ENCODE results near the gene ZNF205. TPM values are rescaled to one million over a fixed set of nuclear protein-coding genes. Genes with fewer than 3 reads are reported as not detected.

The ZNF205 gene
- total and polyA plus RNA-seq, 2 of the 13 experiments (the other 11 are each of a cell fraction or from before 2014, with no cell fraction given) = 5.8 to 10.2 TPM

- TF ChIP-seq ZNF503 (CRISPR knock-in tag; IDR thresholded peaks at IDR 0.05) (no peak), BRD4 (CRISPR knock-in tag; IDR thresholded peaks at IDR 0.05) (no peak; the same call in 1 of the 2 replicates), TARDBP (CRISPR knock-in tag; IDR thresholded peaks at IDR 0.05) (no peak), CHD2 (IDR thresholded peaks at IDR 0.05; ENCODE audit: low read depth, low read length) (no peak), ZSCAN22 (CRISPR knock-in tag; IDR thresholded peaks at IDR 0.05) (no peak), AGO2 (optimal IDR thresholded peaks at IDR 0.05; ENCODE audit: low read depth, low read length) (peak; percentile 20), ATM (IDR thresholded peaks at IDR 0.05; ENCODE audit: borderline replicate concordance) (no peak), MTF2 (CRISPR knock-in tag; IDR thresholded peaks at IDR 0.05; ENCODE audit: borderline replicate concordance) (no peak), ZNF331 (CRISPR knock-in tag; IDR thresholded peaks at IDR 0.05) (peak; percentile 79), HCFC1 (IDR thresholded peaks at IDR 0.05; ENCODE audit: low read depth, low read length) (no peak), MIER2 (CRISPR knock-in tag; IDR thresholded peaks at IDR 0.05) (no peak), ZNF276 (CRISPR knock-in tag; IDR thresholded peaks at IDR 0.05; ENCODE audit: low read depth) (no peak), XRCC5 (optimal IDR thresholded peaks at IDR 0.05; ENCODE audit: low read length) (no peak), PLRG1 (conservative IDR thresholded peaks at IDR 0.05) (no peak), REST (IDR thresholded peaks at IDR 0.05; ENCODE audit: borderline replicate concordance in 1 of 2, low read depth in 1 of 2, low read length in 2 of 2) (no peak), SMARCC2 (IDR thresholded peaks at IDR 0.05) (no peak), ZNF296 (CRISPR knock-in tag; conservative IDR thresholded peaks at IDR 0.05) (no peak), SMARCE1 (IDR thresholded peaks at IDR 0.05; ENCODE audit: borderline replicate concordance) (no peak), ZFP1 (CRISPR knock-in tag; IDR thresholded peaks at IDR 0.05) (no peak), TRAFD1 (CRISPR knock-in tag; IDR thresholded peaks at IDR 0.05; ENCODE audit: borderline replicate concordance) (no peak), SRSF4 (IDR thresholded peaks at IDR 0.05; ENCODE audit: low read depth, low read length, poor library complexity, severe bottlenecking) (no peak), SRF (IDR thresholded peaks at IDR 0.05; ENCODE audit: low read depth, low read length) (no peak), HDAC6 (IDR thresholded peaks at IDR 0.05; ENCODE audit: low read depth, low read length) (no peak)
Measured at GRCh38 chr16:3143598-3144320, 31.4 kb downstream of the ZNF205 start (continued).

Measured in HepG2 (cell line).